K562 (cell line): ENCODE measurements around the gene ADGRB2. TPM values are rescaled to one million over a fixed set of nuclear protein-coding genes. Genes with fewer than 3 reads are reported as not detected.

Experiments
- ATAC-seq: fragments of 200-7000 bp; cut with Tn5 transposase; 3 replicates; pipeline ENCODE4 v1.9.1; 2020; ENCODE audit warnings: moderate library complexity
- BruUV-seq: library from RNA; stranded (reverse); fragments of 400-500 nt; replicated peaks from 2 replicates; lab custom pipeline; 2021; lab: Mats Ljungman, UMichigan
- CTCF ChIA-PET: fragments of 300-600 bp; formaldehyde crosslinking; extraction: SDS; loops from one replicate; lab custom pipeline; 2021; ENCODE audit warnings: low intra/inter-chr PET ratio; lab: Yijun Ruan, JAX
- POLR2A ChIA-PET: fragments of 300-600, 350-650 bp; sonication (Branson Sonifier 250); formaldehyde crosslinking; extraction: SDS; loops from one replicate; lab custom pipeline; 2021; ENCODE audit warnings: antibody characterized with exemption, inconsistent platforms; lab: Yijun Ruan, JAX
- DNase-seq, 4 experiments: peaks; one replicate each; pipeline versions ENCODE4 v3.0.0 to v3.0.0-alpha.2; 2011 to 2018; ENCODE audit warnings: low spot score in 3 of 4, mixed read lengths in 3 of 4; ENCODE audit errors: extremely low read depth in 1 of 4
- FAIRE-seq: peaks from 2 replicates; lab custom pipeline; 2011; peaks lifted over from hg19 to GRCh38; lab: Jason Lieb, UNC
- H2AFZ ChIP-seq: 2 replicates; pipeline ENCODE4 v1.6.0; 2011; ENCODE audit warnings: low read depth, low read length, control low read depth, inconsistent platforms
- H3K27ac ChIP-seq: fragments of 200-600 bp; 3 replicates; pipeline ENCODE4 v1.8.0; 2011; ENCODE audit warnings: low read depth, mild to moderate bottlenecking, control low read depth, inconsistent platforms, low read length, moderate library complexity, mixed read lengths; ENCODE audit errors: extremely low read depth
- H3K27me3 ChIP-seq, 2 experiments: fragments of 300-600 bp in 1 of 2; 2 replicates in 1 of 2; 3 replicates in 1 of 2; pipeline versions ENCODE4 v1.6.0 to v1.8.0; 2011; ENCODE audit warnings: inconsistent platforms in 2 of 2, low read length in 2 of 2, mild to moderate bottlenecking in 1 of 2, mixed read lengths in 1 of 2, moderate library complexity in 1 of 2; ENCODE audit not compliant: control insufficient read depth in 2 of 2, insufficient read depth in 2 of 2
- H3K36me3 ChIP-seq: fragments of 300-600 bp; 3 replicates; pipeline ENCODE4 v1.8.0; 2011; ENCODE audit warnings: mild to moderate bottlenecking, low read length, inconsistent platforms; ENCODE audit not compliant: control insufficient read depth, insufficient read depth
- H3K4me1 ChIP-seq, 2 experiments: fragments of 200-600 bp in 1 of 2; replicated peaks in 1 of 2; 2 replicates in 1 of 2; 3 replicates in 1 of 2; pipeline versions ENCODE4 v1.5.1 to v1.8.0; 2011; ENCODE audit warnings: inconsistent platforms in 2 of 2, low read length in 2 of 2, mild to moderate bottlenecking in 1 of 2, mixed read lengths in 1 of 2, moderate library complexity in 1 of 2; ENCODE audit not compliant: control insufficient read depth in 2 of 2, insufficient read depth in 2 of 2
- H3K4me2 ChIP-seq: 2 replicates; pipeline ENCODE4 v1.6.1; 2011; ENCODE audit warnings: low read length, control low read depth, inconsistent platforms, mixed read lengths; ENCODE audit not compliant: insufficient read depth
- H3K4me3 ChIP-seq: fragments of 200-600 bp; sonication (generic), shearing (Covaris generic); 2 replicates; pipeline ENCODE4 v1.5.1; 2016; ENCODE audit warnings: control low read depth, inconsistent platforms
- H3K79me2 ChIP-seq: fragments of 200-600 bp; 3 replicates; pipeline ENCODE4 v1.8.0; 2011; ENCODE audit warnings: low read length, inconsistent platforms; ENCODE audit not compliant: control insufficient read depth, insufficient read depth
- H3K9ac ChIP-seq, 2 experiments: 2 replicates each; pipeline versions ENCODE4 v1.6.0 to v1.6.1; 2011; ENCODE audit warnings: low read depth in 2 of 2, low read length in 2 of 2, control low read depth in 1 of 2, inconsistent platforms in 1 of 2, mild to moderate bottlenecking in 1 of 2, mixed read lengths in 1 of 2; ENCODE audit not compliant: insufficient read depth in 1 of 2
- H3K9me1 ChIP-seq: one replicate; pipeline ENCODE4 v1.6.0; 2011; ENCODE audit warnings: inconsistent platforms, mild to moderate bottlenecking, low read length, moderate library complexity; ENCODE audit not compliant: control insufficient read depth, insufficient read depth
- H3K9me3 ChIP-seq: replicated peaks from 2 replicates; pipeline ENCODE4 v1.5.1; 2011; ENCODE audit warnings: low read depth, low read length, inconsistent platforms; ENCODE audit not compliant: control insufficient read depth, insufficient read depth
- H4K20me1 ChIP-seq: replicated peaks from 2 replicates; pipeline ENCODE4 v1.6.1; 2011; ENCODE audit warnings: low read length, inconsistent platforms, mixed read lengths; ENCODE audit not compliant: control insufficient read depth, insufficient read depth
- ARID1B ChIP-seq: fragments of 450-650 bp; IDR thresholded peaks from 2 replicates; pipeline ENCODE4 v1.6.1; 2016; ENCODE audit warnings: antibody characterized with exemption, mild to moderate bottlenecking, inconsistent platforms
- ATF7 ChIP-seq: fragments of 450-650 bp; IDR thresholded peaks from 2 replicates; pipeline ENCODE4 v1.7.1; 2014; ENCODE audit warnings: mild to moderate bottlenecking, moderate library complexity
- CC2D1A ChIP-seq: fragments of 450-650 bp; IDR thresholded peaks from 2 replicates; pipeline ENCODE4 v1.6.1; 2017; ENCODE audit warnings: mild to moderate bottlenecking
- CHD2 ChIP-seq: IDR thresholded peaks from 2 replicates; pipeline ENCODE4 v1.6.1; 2011; ENCODE audit warnings: low read depth, low read length
- CREBBP ChIP-seq: IDR thresholded peaks from one replicate; pipeline ENCODE4 v1.6.1; 2012; ENCODE audit warnings: low read depth, mild to moderate bottlenecking, control low read depth, inconsistent platforms, low read length
- CREM ChIP-seq: IDR thresholded peaks from 2 replicates; pipeline ENCODE4 v1.6.1; 2014; ENCODE audit warnings: antibody characterized with exemption, low read depth
- FOS ChIP-seq: IDR thresholded peaks from 3 replicates; pipeline ENCODE4 v1.6.1; 2011; ENCODE audit not compliant: insufficient read length; ENCODE audit errors: extremely low read depth
- GATA2 ChIP-seq: sonication (generic); formaldehyde crosslinking; IDR thresholded peaks from 2 replicates; pipeline ENCODE4 v1.4.0; 2020; ENCODE audit warnings: mild to moderate bottlenecking, missing genetic modification reagents
- HDGF ChIP-seq: fragments of 450-650 bp; IDR thresholded peaks from 2 replicates; pipeline ENCODE4 v1.6.1; 2016
- JUN ChIP-seq, 2 experiments: sonication (generic) in 1 of 2; formaldehyde crosslinking in 1 of 2; IDR thresholded peaks; 2 replicates each; pipeline versions ENCODE4 v1.6.1 to v1.8.0; 2012 to 2022; ENCODE audit warnings: borderline replicate concordance in 2 of 2, mild to moderate bottlenecking in 2 of 2, improper control_type of control experiment in 1 of 2, low read depth in 1 of 2, low read length in 1 of 2, missing genetic modification reagents in 1 of 2
- JUND ChIP-seq, 2 experiments: IDR thresholded peaks; 2 replicates in 1 of 2; 3 replicates in 1 of 2; pipeline ENCODE4 v1.6.1; 2011; ENCODE audit warnings: borderline replicate concordance in 2 of 2, low read depth in 2 of 2, low read length in 2 of 2, improper control_type of control experiment in 1 of 2, missing biosample characterization in 1 of 2, missing genetic modification characterization in 1 of 2, missing genetic modification reagents in 1 of 2
- MAFG ChIP-seq: fragments of 450-650 bp; conservative IDR thresholded peaks from 2 replicates; pipeline ENCODE4 v1.6.1; 2016; ENCODE audit warnings: missing genetic modification characterization, missing compliant biosample characterization
- MEIS2 ChIP-seq: fragments of 450-650 bp; IDR thresholded peaks from 2 replicates; pipeline ENCODE4 v1.6.1; 2014; ENCODE audit warnings: mild to moderate bottlenecking; ENCODE audit not compliant: partially characterized antibody
- NR2C2 ChIP-seq, 2 experiments: fragments of 200-800 bp in 1 of 2; sonication (Bioruptor generic) in 1 of 2; sonication (generic) in 1 of 2; formaldehyde crosslinking in 1 of 2; IDR thresholded peaks; 2 replicates each; pipeline versions ENCODE4 v1.6.1 to v1.8.0; 2016 to 2022; ENCODE audit warnings: mild to moderate bottlenecking in 1 of 2, missing compliant biosample characterization in 1 of 2, missing genetic modification characterization in 1 of 2, missing genetic modification reagents in 1 of 2
- SAFB ChIP-seq: fragments of 200-400 bp; formaldehyde crosslinking; IDR thresholded peaks from 2 replicates; pipeline ENCODE4 v1.6.1; 2017; ENCODE audit warnings: low read depth, low read length, borderline replicate concordance
- SMARCA4 ChIP-seq: fragments of 450-650 bp; IDR thresholded peaks from 2 replicates; pipeline ENCODE4 v1.6.1; 2016
- SMARCE1 ChIP-seq: fragments of 450-650 bp; IDR thresholded peaks from 2 replicates; pipeline ENCODE4 v1.7.1; 2016; ENCODE audit warnings: mild to moderate bottlenecking
- TBL1XR1 ChIP-seq, 2 experiments: IDR thresholded peaks; 2 replicates each; pipeline ENCODE4 v1.6.1; 2012; ENCODE audit warnings: improper control_type of control experiment in 2 of 2, low read length in 2 of 2, mild to moderate bottlenecking in 1 of 2
- VEZF1 ChIP-seq: fragments of 200-800 bp; sonication (Bioruptor generic); IDR thresholded peaks from 2 replicates; pipeline ENCODE4 v1.6.1; 2017; ENCODE audit warnings: missing genetic modification characterization, missing compliant biosample characterization
- ZNF282 ChIP-seq: sonication (generic); formaldehyde crosslinking; IDR thresholded peaks from 2 replicates; pipeline ENCODE4 v1.8.1; 2023; ENCODE audit warnings: missing genetic modification reagents
- ZNF766 ChIP-seq: fragments of 200-800 bp; sonication (Bioruptor generic); conservative IDR thresholded peaks from 2 replicates; pipeline ENCODE4 v1.6.1; 2016; ENCODE audit warnings: missing genetic modification characterization, missing compliant biosample characterization
- WGBS: fragments of 100-300 bp; shearing (Covaris generic); methylation state at CpG from one replicate; pipeline ENCODE4 v1.1.6; 2016; ENCODE audit warnings: low coverage, mixed read lengths; ENCODE audit not compliant: insufficient coverage; ENCODE audit errors: missing lambda C conversion rate; 5-methylcytosine and 5-hydroxymethylcytosine counted together
- in situ Hi-C: fragments of 300-500 bp; cut with MboI; formaldehyde crosslinking; loops from 4 replicates; pipeline ENCODE4 v1.15.0; 2018; ENCODE audit warnings: inconsistent platforms, mixed read lengths
- intact Hi-C: fragments of 100-400 bp; cut with micrococcal nuclease; formaldehyde crosslinking; loops from 2 replicates; pipeline ENCODE4 v1.14.2; 2022
- polyA plus RNA-seq, 8 experiments: library from polyadenylated mRNA; depleted of rRNA in 4 of 8; stranded (reverse) in 5 of 8; unstranded in 3 of 8; fragments of >200 nt; fragmentation: Nextera tagmentation in 2 of 8; fragmentation: Illumina TruSeq in 1 of 8; extraction: Ambion mirVana in 2 of 8; extraction: Trizol in 1 of 8; gene quantifications; 2 replicates each; pipeline versions ENCODE4 v1.2.1 to v1.2.3, GENCODE V29; 2011 to 2014; ENCODE audit warnings: inconsistent platforms in 1 of 8, missing spikeins in 1 of 8
- total RNA-seq, 7 experiments: library from RNA; depleted of rRNA in 6 of 7; stranded (reverse); fragments of >200 nt in 6 of 7; fragmentation: Illumina TruSeq in 2 of 7; extraction: Trizol in 2 of 7; gene quantifications; 2 replicates each; pipeline versions ENCODE4 v1.2.1 to v1.2.3, GENCODE V29; 2011 to 2021; ENCODE audit warnings: low replicate concordance in 1 of 7

ADGRB2 gene
- total and polyA plus RNA-seq, 9 of the 15 experiments (the other 6 are each of a cell fraction or from before 2014, with no cell fraction given), result 0.04 to 0.23 (median 0.20) TPM; not detected in 2

DNA sequence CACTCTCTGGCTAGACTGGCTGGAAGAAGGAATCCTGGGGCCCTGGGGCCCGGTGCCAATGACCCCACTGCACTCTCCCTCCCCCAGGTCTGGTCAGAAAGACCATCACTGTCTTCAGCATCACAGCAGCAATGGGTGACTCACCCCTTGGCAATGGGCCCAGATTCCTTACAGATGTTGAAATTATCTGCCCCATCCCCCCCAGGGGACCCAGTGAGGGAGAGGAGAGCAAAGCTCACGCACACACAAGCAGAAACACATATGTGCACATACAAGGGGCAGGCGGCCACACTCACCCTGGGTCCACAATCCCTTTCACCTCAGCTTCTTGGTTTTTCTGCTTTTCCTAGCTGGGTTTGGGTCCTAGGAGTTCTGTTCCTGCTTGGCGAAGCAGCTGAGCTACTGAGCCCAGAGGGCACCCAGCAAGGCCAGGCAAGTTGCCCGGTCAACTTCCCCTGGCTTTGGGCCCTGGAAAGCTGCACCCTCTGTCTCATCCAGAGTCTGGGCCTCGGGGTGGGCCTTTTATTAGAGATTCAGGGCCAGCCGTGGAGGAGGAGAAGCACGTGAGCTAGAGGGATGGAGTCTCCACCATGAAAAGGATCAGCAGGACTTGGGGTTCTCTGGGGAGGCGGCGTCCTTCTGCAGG lies 62.9 kb downstream of the ADGRB2 start:
- Histone ChIP-seq H3K79me2 (no peaks in the 10 kb centered on the region), H3K9ac (peak overlapping the region in 1 of 2 experiments; percentile 66; a peak in 1 of 4 replicates), H3K27me3 (peaks cover 8 to 69% of the 10 kb centered on the region in 2 experiments), H3K4me1 (peaks cover 14 to 35% of the 10 kb centered on the region in 2 experiments), H3K4me2 (no peak overlapping the region), H3K27ac (no peak overlapping the region), H4K20me1 (no peaks in the 10 kb centered on the region), H3K4me3 (no peak overlapping the region), H3K9me3 (no peaks in the 10 kb centered on the region), H2AFZ (no peak overlapping the region), H3K36me3 (no peaks in the 10 kb centered on the region), H3K9me1 (no peaks in the 10 kb centered on the region)
- no TSS peak for BruUV-seq
- in situ Hi-C loops (no loop called here), intact Hi-C loops (no loop called here)
- 6% methylated on average over 10 of the region's 10 CpGs for WGBS
- DNase-seq (peak; percentile 80 to 84 (median 83)), ATAC-seq (peak; percentile 45), FAIRE-seq (peak; percentile 93)
- ChIA-PET POLR2A (interaction anchor here (0.6 to 1.7 kb wide), 4 partner anchors 9 to 57 kb away, joined by 3 to 8 read pairs (median 4); no protein-coding TSS in a partner anchor), CTCF (no interaction called here)
- TF ChIP-seq JUN (IDR thresholded peaks at IDR 0.05; ENCODE audit: borderline replicate concordance, low read depth, low read length) (peak; percentile 94), JUN (CRISPR knock-in tag; IDR thresholded peaks at IDR 0.05; ENCODE audit: borderline replicate concordance) (no peak; the same call in 1 of the 2 replicates), CHD2 (no peak), ZNF766 (CRISPR knock-in tag) (no peak), ATF7 (peak; percentile 88), MEIS2 (peak; percentile 13), ZNF282 (no peak), MAFG (tag) (0 out of 2 replicates have a peak, but pooled peaks have one; percentile 9), CC2D1A (no peak), GATA2 (CRISPR knock-in tag) (no peak), CREBBP (no peak), NR2C2 (CRISPR knock-in tag; IDR thresholded peaks at IDR 0.05) (no peak), NR2C2 (tag; IDR thresholded peaks at IDR 0.05) (peak; percentile 32; the same call in 1 of the 2 replicates), SMARCA4 (peak; percentile 88), FOS (peak; percentile 68), SMARCE1 (peak; percentile 90), TBL1XR1 (IDR thresholded peaks at IDR 0.05; ENCODE audit: low read length in 2 of 2) (0 out of 4 replicates have a peak, but pooled peaks of 1 of the 2 experiments have one; percentile 25), ARID1B (peak; percentile 85), HDGF (no peak), SAFB (no peak), JUND (IDR thresholded peaks at IDR 0.05; ENCODE audit: borderline replicate concordance, low read depth, low read length) (peak; percentile 100), JUND (tag; IDR thresholded peaks at IDR 0.05; ENCODE audit: borderline replicate concordance, low read depth, low read length) (peak; percentile 98), CREM (peak; percentile 67), VEZF1 (CRISPR knock-in tag) (peak; percentile 56)
